Brain microvascular endothelial cell (primary cell): Measurements from ENCODE around the gene KPNA1.
"Not testable (repeated sequence)": the region's sequence is repeated elsewhere in the genome, so short reads cannot be mapped to it uniquely, and the experiment has no call there.

Experiments used
- DNase-seq: peaks from one replicate; pipeline ENCODE4 v3.0.0-alpha.2; 2020
- H3K27ac ChIP-seq: fragments of 250-450 bp; sonication (Bioruptor Pico); 2 replicates; pipeline ENCODE4 v1.5.1; 2020; ENCODE audit warnings: mild to moderate bottlenecking, moderate library complexity
- H3K27me3 ChIP-seq: fragments of 250-450 bp; sonication (Bioruptor Pico); replicated peaks from 2 replicates; pipeline ENCODE4 v1.5.1; 2020; ENCODE audit warnings: mild to moderate bottlenecking
- H3K36me3 ChIP-seq: fragments of 250-450 bp; sonication (Bioruptor Pico); replicated peaks from 2 replicates; pipeline ENCODE4 v1.5.1; 2020; ENCODE audit warnings: mild to moderate bottlenecking
- H3K4me3 ChIP-seq: 2 replicates; pipeline ENCODE4 v1.5.1; 2011; ENCODE audit warnings: low read depth, mild to moderate bottlenecking, control low read depth, low read length, moderate library complexity
- CTCF ChIP-seq: IDR thresholded peaks from 2 replicates; pipeline ENCODE4 v1.5.1; 2011; ENCODE audit warnings: low read depth, mild to moderate bottlenecking, moderate library complexity, low read length, control low read depth, inconsistent platforms; ENCODE audit errors: missing control alignments
- in situ Hi-C: cut with HindIII; loops from 2 replicates; pipeline ENCODE4 v1.10.0; 2017; ENCODE audit warnings: low sequenced_read_pairs, low pct_ligation_motif_present

KPNA1 gene

GRCh38 chr3:122456074-122456473 is 58.7 kb downstream of the KPNA1 start:
- in situ Hi-C loops: no loop called here
- no peak for DNase-seq

GRCh38 chr3:122451371-122451770 is 63.4 kb downstream of the KPNA1 start:
- in situ Hi-C loops: no loop called here
- DNase-seq: no peak
- Histone ChIP-seq H3K27ac (no peak overlapping the region), H3K36me3 (peaks cover 37% of the 10 kb centered on the region), H3K27me3 (no peaks in the 10 kb centered on the region), H3K4me3 (no peak overlapping the region)
- no peak for TF ChIP-seq CTCF

More at GRCh38 chr3:122456074-122456473, 58.7 kb downstream of the KPNA1 start:
- no peak for TF ChIP-seq CTCF
- H3K4me3 ChIP-seq: no peak overlapping the region
- H3K27me3 ChIP-seq: no peaks in the 10 kb centered on the region
- no peak overlapping the region for H3K27ac ChIP-seq
- H3K36me3 ChIP-seq: peaks cover 36% of the 10 kb centered on the region

- in situ Hi-C loops, H3K4me3 ChIP-seq, H3K27ac ChIP-seq, H3K27me3 ChIP-seq, DNase-seq: not testable (repeated sequence)
- H3K36me3 ChIP-seq: peaks cover 36% of the 10 kb centered on the region
These were observed 66.5 kb downstream of the KPNA1 start for GRCh38 chr3:122448218-122448617.

- H3K27ac ChIP-seq, in situ Hi-C loops, H3K4me3 ChIP-seq, H3K27me3 ChIP-seq, DNase-seq: not testable (repeated sequence)
- peaks cover 28% of the 10 kb centered on the region for H3K36me3 ChIP-seq
These were observed 70.2 kb downstream of the KPNA1 start for GRCh38 chr3:122444491-122444887.

- in situ Hi-C loops, DNase-seq, H3K4me3 ChIP-seq, H3K27ac ChIP-seq, H3K27me3 ChIP-seq: not testable (repeated sequence)
- peaks cover 24% of the 10 kb centered on the region for H3K36me3 ChIP-seq
These were observed 70.8 kb downstream of the KPNA1 start for GRCh38 chr3:122443762-122444490.

- Histone ChIP-seq H3K36me3 (peaks cover 24% of the 10 kb centered on the region), H3K27me3 (no peaks in the 10 kb centered on the region), H3K4me3 (no peak overlapping the region), H3K27ac (no peak overlapping the region)
- no peak for TF ChIP-seq CTCF
- DNase-seq: no peak
- in situ Hi-C loops: no loop called here
These were observed 71.6 kb downstream of the KPNA1 start for GRCh38 chr3:122443090-122443489.

- DNase-seq: no peak
- TF ChIP-seq CTCF: no peak
- peaks cover 42% of the 10 kb centered on the region for H3K36me3 ChIP-seq
These were observed 78.8 kb downstream of the KPNA1 start for GRCh38 chr3:122435950-122436349.

More at GRCh38 chr3:122435950-122436349, 78.8 kb downstream of the KPNA1 start:
- Histone ChIP-seq H3K4me3 (no peak overlapping the region), H3K27me3 (no peaks in the 10 kb centered on the region), H3K27ac (no peak overlapping the region)
- in situ Hi-C loops: no loop called here
